HG02981 (cell line): Measurements from ENCODE around the gene LRP10.
"Not testable (repeated sequence)": the region's sequence is repeated elsewhere in the genome, so short reads cannot be mapped to it uniquely, and the experiment has no call there.

Source experiments
- ATAC-seq: cut with Tn5 transposase; IDR thresholded peaks from one replicate; pipeline ENCODE4 v1.9.1; 2021; ENCODE audit warnings: mild to moderate bottlenecking, moderate library complexity; ENCODE audit not compliant: unreplicated experiment

LRP10 gene

GRCh38 chr14:22842211-22843122 lies 29.1 kb upstream of the LRP10 start:
- no peak for ATAC-seq

- no peak for ATAC-seq
Observed at GRCh38 chr14:22843123-22843925, 28.2 kb upstream of the LRP10 start.

GRCh38 chr14:22844221-22845102 lies 27.1 kb upstream of the LRP10 start:
- no peak for ATAC-seq

GRCh38 chr14:22845103-22845394 lies 26.5 kb upstream of the LRP10 start:
- no peak for ATAC-seq

- ATAC-seq, result no peak
Observed at GRCh38 chr14:22845821-22846625, 25.5 kb upstream of the LRP10 start.

GRCh38 chr14:22846811-22847307 lies 24.7 kb upstream of the LRP10 start:
- ATAC-seq, result no peak

GRCh38 chr14:22847661-22848341 lies 23.7 kb upstream of the LRP10 start:
- no peak for ATAC-seq

- ATAC-seq, result no peak
Observed at GRCh38 chr14:22848351-22849164, 23.0 kb upstream of the LRP10 start.

GRCh38 chr14:22849212-22849819 lies 22.2 kb upstream of the LRP10 start:
- ATAC-seq, result no peak

- ATAC-seq, result no peak
Observed at GRCh38 chr14:22850944-22851764, 20.4 kb upstream of the LRP10 start.

GRCh38 chr14:22852178-22852577 lies 19.4 kb upstream of the LRP10 start:
- not testable (repeated sequence) for ATAC-seq

GRCh38 chr14:22852599-22852939 lies 19.0 kb upstream of the LRP10 start:
- ATAC-seq, result no peak

GRCh38 chr14:22852940-22853767 lies 18.4 kb upstream of the LRP10 start:
- ATAC-seq, result peak; percentile 55

GRCh38 chr14:22854296-22854695 lies 17.2 kb upstream of the LRP10 start:
- not testable (repeated sequence) for ATAC-seq

GRCh38 chr14:22854963-22855724 lies 16.4 kb upstream of the LRP10 start:
- no peak for ATAC-seq

- no peak for ATAC-seq
Observed at GRCh38 chr14:22856428-22856827, 15.1 kb upstream of the LRP10 start.
